MM.1S (cell line): ENCODE results near the gene MYRF.

Source experiments
- DNase-seq: peaks from one replicate; pipeline ENCODE4 v3.0.0-alpha.2; 2015
- H2AFZ ChIP-seq: fragments of 300-600 bp; sonication (generic); 2 replicates; pipeline ENCODE4 v1.6.0; 2016; ENCODE audit warnings: antibody characterized with exemption, low read length
- H3F3A ChIP-seq: fragments of 300-600 bp; sonication (generic); 2 replicates; pipeline ENCODE4 v1.6.1; 2016; ENCODE audit warnings: mild to moderate bottlenecking, antibody characterized with exemption, low read length, moderate library complexity, mixed read lengths; ENCODE audit not compliant: insufficient read depth
- H3K27ac ChIP-seq: fragments of 300-600 bp; sonication (generic); 2 replicates; pipeline ENCODE4 v1.5.1; 2016; ENCODE audit warnings: mild to moderate bottlenecking, low read length
- H3K27me3 ChIP-seq: fragments of 300-600 bp; sonication (generic); replicated peaks from 2 replicates; pipeline ENCODE4 v1.6.0; 2016; ENCODE audit warnings: low read length; ENCODE audit not compliant: insufficient read depth
- H3K36me3 ChIP-seq: fragments of 300-600 bp; sonication (generic); replicated peaks from 2 replicates; pipeline ENCODE4 v1.6.1; 2016; ENCODE audit warnings: mild to moderate bottlenecking, low read length, mixed read lengths; ENCODE audit not compliant: insufficient read depth
- H3K4me1 ChIP-seq: fragments of 300-600 bp; sonication (generic); 2 replicates; pipeline ENCODE4 v1.6.1; 2016; ENCODE audit warnings: low read length, mixed read lengths
- H3K4me2 ChIP-seq: fragments of 300-600 bp; sonication (generic); 2 replicates; pipeline ENCODE4 v1.6.0; 2016; ENCODE audit warnings: low read depth, low read length
- H3K4me3 ChIP-seq: fragments of 300-600 bp; sonication (generic); 2 replicates; pipeline ENCODE4 v1.5.1; 2016; ENCODE audit warnings: low read length, mixed read lengths
- H3K79me2 ChIP-seq: fragments of 300-600 bp; sonication (generic); 2 replicates; pipeline ENCODE4 v1.6.1; 2016; ENCODE audit warnings: mixed run types, low read length, mixed read lengths
- H3K9ac ChIP-seq: fragments of 300-600 bp; sonication (generic); 2 replicates; pipeline ENCODE4 v1.6.1; 2016; ENCODE audit warnings: low read length, mixed read lengths
- H3K9me2 ChIP-seq: fragments of 300-600 bp; sonication (generic); replicated peaks from 2 replicates; pipeline ENCODE4 v1.6.1; 2016; ENCODE audit warnings: mild to moderate bottlenecking, low read length, mixed read lengths; ENCODE audit not compliant: insufficient read depth
- H3K9me3 ChIP-seq: fragments of 300-600 bp; sonication (generic); replicated peaks from 2 replicates; pipeline ENCODE4 v1.6.1; 2016; ENCODE audit warnings: mild to moderate bottlenecking, low read length, mixed read lengths; ENCODE audit not compliant: insufficient read depth
- H4K20me1 ChIP-seq: fragments of 300-600 bp; sonication (generic); 2 replicates; pipeline ENCODE4 v1.6.1; 2016; ENCODE audit warnings: mild to moderate bottlenecking, low read length, moderate library complexity, mixed read lengths; ENCODE audit not compliant: insufficient read depth
- EZH2 ChIP-seq: fragments of 300-600 bp; sonication (generic); optimal IDR thresholded peaks from 2 replicates; pipeline ENCODE3; 2017; ENCODE audit warnings: low read depth, mild to moderate bottlenecking, antibody characterized with exemption, low read length, mixed read lengths
- EZH2phosphoT487 ChIP-seq: fragments of 300-600 bp; sonication (generic); IDR thresholded peaks from 2 replicates; pipeline ENCODE4 v1.6.1; 2018; ENCODE audit warnings: antibody characterized with exemption, low read length
- TF ChIP-seq, protein P1 (sequence below): fragments of 300-600 bp; sonication (generic); IDR thresholded peaks from 2 replicates; pipeline ENCODE4 v1.5.1; 2016; ENCODE audit warnings: antibody characterized with exemption, low read length, mixed read lengths

Gene MYRF

DNA sequence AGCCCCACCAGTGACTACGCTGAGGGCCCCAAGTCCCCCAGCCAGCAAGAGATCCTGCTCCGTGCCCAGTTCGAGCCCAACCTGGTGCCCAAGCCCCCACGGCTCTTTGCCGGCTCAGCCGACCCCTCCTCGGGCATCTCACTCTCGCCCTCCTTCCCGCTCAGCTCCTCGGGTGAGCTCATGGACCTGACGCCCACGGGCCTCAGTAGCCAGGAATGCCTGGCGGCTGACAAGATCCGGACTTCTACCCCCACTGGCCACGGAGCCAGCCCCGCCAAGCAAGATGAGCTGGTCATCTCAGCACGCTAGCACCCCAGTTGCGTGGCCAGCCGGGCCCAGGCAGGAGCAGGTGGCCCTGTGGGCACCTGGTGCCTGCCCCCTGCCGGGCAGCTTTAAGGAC is 8.3 kb upstream of the MYRF start:
- DNase-seq, result no peak
- Histone ChIP-seq H2AFZ (no peak overlapping the region), H3K4me2 (no peak overlapping the region), H3K27ac (no peak overlapping the region), H3K27me3 (peaks cover 75% of the 10 kb centered on the region), H3F3A (no peaks in the 10 kb centered on the region), H4K20me1 (no peaks in the 10 kb centered on the region), H3K9me3 (no peaks in the 10 kb centered on the region), H3K9me2 (no peaks in the 10 kb centered on the region), H3K79me2 (no peaks in the 10 kb centered on the region), H3K4me3 (no peak overlapping the region), H3K9ac (no peak overlapping the region), H3K4me1 (no peaks in the 10 kb centered on the region), H3K36me3 (no peaks in the 10 kb centered on the region)
- TF ChIP-seq EZH2 (no peak), EZH2phosphoT487 (no peak)
- TF ChIP-seq, protein P1, sequence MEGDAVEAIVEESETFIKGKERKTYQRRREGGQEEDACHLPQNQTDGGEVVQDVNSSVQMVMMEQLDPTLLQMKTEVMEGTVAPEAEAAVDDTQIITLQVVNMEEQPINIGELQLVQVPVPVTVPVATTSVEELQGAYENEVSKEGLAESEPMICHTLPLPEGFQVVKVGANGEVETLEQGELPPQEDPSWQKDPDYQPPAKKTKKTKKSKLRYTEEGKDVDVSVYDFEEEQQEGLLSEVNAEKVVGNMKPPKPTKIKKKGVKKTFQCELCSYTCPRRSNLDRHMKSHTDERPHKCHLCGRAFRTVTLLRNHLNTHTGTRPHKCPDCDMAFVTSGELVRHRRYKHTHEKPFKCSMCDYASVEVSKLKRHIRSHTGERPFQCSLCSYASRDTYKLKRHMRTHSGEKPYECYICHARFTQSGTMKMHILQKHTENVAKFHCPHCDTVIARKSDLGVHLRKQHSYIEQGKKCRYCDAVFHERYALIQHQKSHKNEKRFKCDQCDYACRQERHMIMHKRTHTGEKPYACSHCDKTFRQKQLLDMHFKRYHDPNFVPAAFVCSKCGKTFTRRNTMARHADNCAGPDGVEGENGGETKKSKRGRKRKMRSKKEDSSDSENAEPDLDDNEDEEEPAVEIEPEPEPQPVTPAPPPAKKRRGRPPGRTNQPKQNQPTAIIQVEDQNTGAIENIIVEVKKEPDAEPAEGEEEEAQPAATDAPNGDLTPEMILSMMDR, result no peak

DNA sequence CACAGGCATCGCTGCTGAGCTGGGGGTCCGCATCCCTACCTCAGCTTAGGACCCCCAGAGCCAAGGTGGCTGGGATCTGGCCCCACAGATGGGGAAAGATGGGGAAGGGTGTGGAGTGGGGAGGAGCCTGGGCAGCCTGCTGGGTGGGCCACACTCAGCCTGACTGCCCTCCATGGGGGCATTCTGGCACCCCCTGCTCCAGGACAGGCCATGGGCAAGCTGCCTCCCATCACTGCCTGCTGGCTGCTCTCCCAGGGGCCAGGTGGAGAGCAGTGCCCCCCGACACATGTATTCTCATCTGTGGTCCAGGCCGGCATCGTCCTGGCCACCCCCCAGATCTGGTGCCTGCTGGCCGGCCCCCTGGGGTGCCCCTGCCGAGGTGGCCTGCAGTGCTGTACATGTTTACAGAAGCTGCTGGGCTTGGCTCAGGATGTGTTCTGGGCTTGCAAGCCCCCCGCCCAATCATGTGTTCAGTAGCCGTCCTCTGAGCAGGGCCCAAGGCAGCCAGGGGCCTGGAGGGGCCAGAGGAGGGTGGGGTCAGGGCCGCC is 7.8 kb upstream of the MYRF start:
- H3K9me2 ChIP-seq, result no peaks in the 10 kb centered on the region
- no peak overlapping the region for H3K4me3 ChIP-seq
- TF ChIP-seq EZH2phosphoT487 (no peak), EZH2 (no peak)
- TF ChIP-seq, protein P1, result no peak
- no peaks in the 10 kb centered on the region for H3F3A ChIP-seq
- H3K27me3 ChIP-seq, result peaks cover 78% of the 10 kb centered on the region
- H3K9ac ChIP-seq, result no peak overlapping the region
- H3K27ac ChIP-seq, result no peak overlapping the region
- no peaks in the 10 kb centered on the region for H3K79me2 ChIP-seq
- H3K36me3 ChIP-seq, result no peaks in the 10 kb centered on the region
- DNase-seq, result no peak
- H3K4me1 ChIP-seq, result no peaks in the 10 kb centered on the region
- H2AFZ ChIP-seq, result no peak overlapping the region
- no peak overlapping the region for H3K4me2 ChIP-seq
- no peaks in the 10 kb centered on the region for H4K20me1 ChIP-seq
- no peaks in the 10 kb centered on the region for H3K9me3 ChIP-seq

DNA sequence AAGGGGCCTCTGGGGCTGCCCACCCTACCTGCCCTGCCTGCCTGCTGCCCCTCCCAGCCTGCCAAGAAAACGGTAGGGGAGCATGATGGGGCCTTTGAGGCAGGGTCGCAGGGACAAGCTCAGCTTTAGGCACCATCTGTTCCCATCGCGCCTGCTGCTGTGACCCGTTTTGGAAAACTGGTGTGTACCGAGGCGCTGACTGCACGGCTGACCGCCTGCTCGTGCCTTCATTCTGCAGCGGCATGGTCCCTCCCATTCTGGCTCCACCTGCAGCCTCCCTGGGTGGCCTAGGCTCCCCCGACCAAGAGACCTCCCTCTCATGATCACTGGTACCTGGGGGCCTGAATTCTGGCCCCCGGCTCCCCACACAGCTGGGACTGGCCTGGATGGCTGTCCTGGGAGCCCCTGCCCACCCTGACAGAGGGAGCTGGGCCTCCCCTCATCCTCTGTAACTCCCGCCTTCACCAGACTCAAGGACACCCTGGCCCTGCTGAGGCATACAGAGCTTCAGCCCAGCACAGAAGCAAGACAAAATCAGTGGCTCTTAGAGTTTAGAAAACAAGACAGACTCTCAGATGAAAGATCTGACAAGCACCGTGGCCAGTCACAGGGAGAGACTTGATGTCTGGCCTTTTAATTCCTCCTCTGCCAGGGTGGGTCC is 6.5 kb upstream of the MYRF start:
- H3K36me3 ChIP-seq, result no peaks in the 10 kb centered on the region
- TF ChIP-seq EZH2 (no peak), EZH2phosphoT487 (no peak)
- TF ChIP-seq, protein P1, result no peak
- no peaks in the 10 kb centered on the region for H3K4me1 ChIP-seq
- no peaks in the 10 kb centered on the region for H3K9me2 ChIP-seq
- no peak overlapping the region for H2AFZ ChIP-seq
- H3F3A ChIP-seq, result no peaks in the 10 kb centered on the region
- H3K4me3 ChIP-seq, result no peak overlapping the region
- H3K4me2 ChIP-seq, result no peak overlapping the region
- peaks cover 76% of the 10 kb centered on the region for H3K27me3 ChIP-seq
- no peak overlapping the region for H3K9ac ChIP-seq
- H4K20me1 ChIP-seq, result no peaks in the 10 kb centered on the region
- DNase-seq, result no peak
- no peaks in the 10 kb centered on the region for H3K79me2 ChIP-seq
- H3K9me3 ChIP-seq, result no peaks in the 10 kb centered on the region
- H3K27ac ChIP-seq, result no peak overlapping the region
